Mucosa of rectum (tissue), 2 donors: ENCODE data around the gene CNNM4.
A peak's percentile ranks its signal among the peaks of the same experiment; 100 is the strongest.
"Not testable (repeated sequence)": the region's sequence is repeated elsewhere in the genome, so short reads cannot be mapped to it uniquely, and the experiment has no call there.

Source experiments
- H3K27ac ChIP-seq, 2 donors: one replicate each; pipeline ENCODE4 v1.7.0; 2013; ENCODE audit warnings: inconsistent platforms in 2 of 2, low read depth in 2 of 2, low read length in 2 of 2
- H3K27me3 ChIP-seq, 2 donors: one replicate each; pipeline ENCODE4 v1.7.0; 2013; ENCODE audit warnings: low read length in 2 of 2; ENCODE audit not compliant: control insufficient read depth in 2 of 2, insufficient read depth in 2 of 2
- H3K36me3 ChIP-seq, 2 donors: one replicate each; pipeline ENCODE4 v1.7.0; 2013; ENCODE audit warnings: low read length in 2 of 2; ENCODE audit not compliant: control insufficient read depth in 2 of 2, insufficient read depth in 2 of 2
- H3K4me1 ChIP-seq, 2 donors: one replicate each; pipeline ENCODE4 v1.7.0; 2013; ENCODE audit warnings: low read length in 2 of 2, mild to moderate bottlenecking in 1 of 2; ENCODE audit not compliant: control insufficient read depth in 2 of 2, insufficient read depth in 2 of 2
- H3K4me3 ChIP-seq, 2 donors: one replicate each; pipeline ENCODE4 v1.7.0; 2013; ENCODE audit warnings: low read length in 2 of 2
- H3K9ac ChIP-seq, 2 donors: one replicate each; pipeline ENCODE4 v1.7.0; 2013; ENCODE audit warnings: low read length in 2 of 2, low read depth in 1 of 2, mild to moderate bottlenecking in 1 of 2
- H3K9me3 ChIP-seq, 2 donors: one replicate each; pipeline ENCODE4 v1.7.0; 2013; ENCODE audit warnings: low read length in 2 of 2; ENCODE audit not compliant: control insufficient read depth in 2 of 2
- donor health status: healthy.
- donor health status: Normal muscosa, but diverticular disease.

Gene CNNM4

GRCh38 chr2:96789245-96789617 is 28.5 kb downstream of the CNNM4 start:
- peak overlapping the region; percentile 8 to 21 for H3K4me3 ChIP-seq
- peak overlapping the region; percentile 3 to 71 for H3K9ac ChIP-seq
- peak overlapping the region; percentile 95 to 98 for H3K27ac ChIP-seq

DNA sequence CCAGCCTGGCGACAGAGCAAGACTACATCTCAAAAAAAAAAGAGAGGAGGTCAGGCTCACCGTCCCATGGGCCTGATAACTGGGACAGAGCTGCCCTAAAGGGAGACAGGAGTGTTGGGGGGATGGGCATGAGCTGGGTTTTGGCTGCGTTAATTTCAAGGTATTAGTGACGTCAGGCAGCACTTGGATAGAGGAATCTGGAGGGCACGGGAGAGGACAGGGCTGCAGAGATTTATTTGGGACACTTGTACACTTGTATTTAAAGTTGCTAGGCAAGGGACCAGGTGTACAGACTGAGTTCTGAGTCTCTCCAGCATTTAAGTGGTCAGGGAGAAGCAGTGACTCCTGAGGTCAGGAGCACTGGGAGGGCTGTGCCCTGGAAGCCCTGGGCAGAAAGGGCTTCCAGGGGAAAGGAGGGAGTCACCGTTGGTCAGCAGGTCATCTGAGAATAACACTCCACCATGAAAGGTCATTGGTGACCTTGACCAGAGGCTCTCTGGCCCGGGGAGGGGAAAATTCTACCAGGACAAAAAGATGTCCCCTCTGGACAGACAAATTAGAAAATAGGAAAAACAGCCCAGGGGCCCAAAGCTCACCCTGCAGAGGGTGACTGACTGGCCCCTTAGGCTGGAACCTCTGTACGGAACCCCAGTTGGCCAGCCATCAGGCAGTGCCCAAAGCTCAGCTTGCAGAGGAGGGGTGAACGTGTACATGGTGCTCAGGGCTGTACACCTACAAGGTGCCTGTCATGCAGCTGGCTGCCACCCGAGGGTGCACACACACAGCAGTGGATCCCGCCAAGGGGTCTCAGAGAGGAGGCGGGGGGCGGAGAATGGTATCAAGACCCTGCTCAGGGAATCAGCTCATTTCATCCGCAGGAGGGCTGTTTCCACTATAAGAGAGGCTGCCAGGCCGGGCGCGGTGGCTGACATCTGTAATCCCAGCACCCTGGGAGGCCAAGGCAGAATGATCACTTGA is 32.4 kb downstream of the CNNM4 start:
- Histone ChIP-seq H3K36me3 (peaks cover 8% of the 10 kb centered on the region in 2 donors), H3K9me3 (no peaks in the 10 kb centered on the region), H3K4me1 (peaks cover 10 to 13% of the 10 kb centered on the region in 2 donors), H3K27me3 (no peaks in the 10 kb centered on the region), H3K4me3 (no peak overlapping the region), H3K27ac (no peak overlapping the region), H3K9ac (no peak overlapping the region)

More at GRCh38 chr2:96789245-96789617, 28.5 kb downstream of the CNNM4 start:
- H3K36me3 ChIP-seq, result no peaks in the 10 kb centered on the region
- H3K9me3 ChIP-seq, result no peaks in the 10 kb centered on the region
- peaks cover 30 to 43% of the 10 kb centered on the region in 2 donors for H3K4me1 ChIP-seq
- no peaks in the 10 kb centered on the region for H3K27me3 ChIP-seq

DNA sequence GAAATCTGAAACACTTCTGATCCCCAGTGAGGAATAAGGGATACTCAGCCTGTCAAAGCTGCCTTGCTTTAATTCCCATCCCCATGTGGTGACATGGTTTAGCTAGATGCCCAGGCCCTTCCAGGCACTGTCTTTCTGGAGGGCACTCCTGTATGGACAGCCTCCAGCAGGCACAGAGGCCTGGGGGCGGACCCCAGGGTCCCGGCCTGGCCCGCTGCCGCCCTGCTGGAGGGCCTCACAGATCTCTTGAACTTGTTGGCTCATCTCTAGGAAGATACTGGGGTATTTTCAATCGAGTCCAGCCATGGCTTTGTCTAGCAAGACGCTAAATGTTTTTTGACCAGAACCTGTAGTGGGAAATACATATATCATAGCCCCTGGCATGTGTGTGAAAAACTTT is 34.4 kb downstream of the CNNM4 start:
- Histone ChIP-seq H3K27me3 (no peaks in the 10 kb centered on the region), H3K36me3 (peaks cover 26 to 27% of the 10 kb centered on the region in 2 donors), H3K4me1 (no peaks in the 10 kb centered on the region), H3K9ac (no peak overlapping the region), H3K9me3 (no peaks in the 10 kb centered on the region), H3K27ac (no peak overlapping the region), H3K4me3 (no peak overlapping the region)

DNA sequence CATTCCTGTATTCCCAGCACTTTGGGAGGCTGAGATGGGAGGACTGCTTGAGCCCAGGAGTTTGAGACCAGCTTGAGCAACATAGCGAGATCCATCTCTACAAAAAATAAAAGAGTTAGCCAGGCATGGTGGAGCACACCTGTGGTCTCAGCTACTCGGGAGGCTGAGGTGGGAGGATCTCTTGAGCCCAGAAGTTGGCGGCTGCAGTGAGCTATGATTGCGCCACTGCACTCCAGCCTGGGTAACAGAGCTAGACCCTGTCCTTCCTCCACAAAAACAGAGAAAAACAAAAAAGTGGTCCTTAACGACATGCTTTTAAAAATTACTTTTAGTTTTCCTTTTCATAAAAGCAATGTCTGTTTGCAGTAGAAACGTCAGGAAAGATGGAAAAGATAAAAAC is 35.8 kb downstream of the CNNM4 start:
- not testable (repeated sequence) for H3K27ac ChIP-seq, H3K27me3 ChIP-seq, H3K9me3 ChIP-seq, H3K9ac ChIP-seq, H3K4me3 ChIP-seq, H3K4me1 ChIP-seq
- peaks cover 30 to 36% of the 10 kb centered on the region in 2 donors for H3K36me3 ChIP-seq

DNA sequence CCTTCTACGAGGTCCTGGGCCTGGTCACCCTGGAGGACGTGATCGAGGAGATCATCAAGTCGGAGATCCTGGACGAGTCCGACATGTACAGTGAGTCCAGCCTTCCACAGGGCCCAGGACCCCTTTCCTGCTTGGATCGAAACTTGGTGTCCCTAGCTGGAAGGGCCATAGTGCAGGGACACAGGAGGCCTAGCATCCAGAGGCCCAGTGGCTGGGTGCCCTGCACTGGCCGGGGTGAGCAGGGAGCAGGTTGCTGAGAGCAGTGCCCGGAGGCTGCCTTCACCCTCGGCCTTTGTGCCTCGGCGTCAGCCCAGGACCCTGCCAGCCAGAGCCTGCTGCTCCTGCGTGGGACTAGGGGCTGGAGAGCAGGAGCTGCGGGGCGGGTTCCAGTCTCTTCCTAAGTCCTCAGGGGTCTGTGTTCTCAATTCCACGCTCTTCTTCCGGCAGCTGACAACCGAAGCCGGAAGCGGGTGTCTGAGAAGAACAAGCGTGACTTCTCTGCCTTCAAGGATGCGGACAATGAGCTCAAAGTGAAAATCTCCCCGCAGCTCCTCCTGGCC is 36.4 kb downstream of the CNNM4 start:
- Histone ChIP-seq H3K9ac (no peak overlapping the region), H3K27me3 (no peaks in the 10 kb centered on the region), H3K27ac (no peak overlapping the region), H3K9me3 (no peaks in the 10 kb centered on the region), H3K36me3 (peaks cover 36 to 43% of the 10 kb centered on the region in 2 donors), H3K4me1 (peaks cover 0 to 4% of the 10 kb centered on the region in 2 donors), H3K4me3 (no peak overlapping the region)

- Histone ChIP-seq H3K9me3 (no peaks in the 10 kb centered on the region), H3K27me3 (no peaks in the 10 kb centered on the region), H3K9ac (no peak overlapping the region), H3K36me3 (peaks cover 44 to 53% of the 10 kb centered on the region in 2 donors), H3K27ac (no peak overlapping the region), H3K4me3 (no peak overlapping the region), H3K4me1 (peaks cover 0 to 4% of the 10 kb centered on the region in 2 donors)
Measured at GRCh38 chr2:96798733-96799622, 38.3 kb downstream of the CNNM4 start.

GRCh38 chr2:96799623-96799935 is 38.9 kb downstream of the CNNM4 start:
- no peaks in the 10 kb centered on the region for H3K9me3 ChIP-seq
- H3K9ac ChIP-seq, result no peak overlapping the region
- H3K27ac ChIP-seq, result no peak overlapping the region
- peaks cover 0 to 4% of the 10 kb centered on the region in 2 donors for H3K4me1 ChIP-seq
- H3K4me3 ChIP-seq, result no peak overlapping the region
- H3K36me3 ChIP-seq, result peaks cover 44 to 53% of the 10 kb centered on the region in 2 donors
- H3K27me3 ChIP-seq, result no peaks in the 10 kb centered on the region

GRCh38 chr2:96800061-96801004 is 39.6 kb downstream of the CNNM4 start:
- Histone ChIP-seq H3K36me3 (peaks cover 44 to 53% of the 10 kb centered on the region in 2 donors), H3K9me3 (no peaks in the 10 kb centered on the region), H3K27ac (peak overlapping the region in 1 of 2 donors; percentile 48), H3K4me3 (no peak overlapping the region), H3K9ac (peak overlapping the region; percentile 6 to 34), H3K4me1 (peaks cover 0 to 4% of the 10 kb centered on the region in 2 donors), H3K27me3 (no peaks in the 10 kb centered on the region)
